CD4-positive, alpha-beta T cell treated with Interleukin-4 for 4 hours (primary cell): ENCODE data around the gene PEAK1.

Experiments used
- DNase-seq: peaks from one replicate; pipeline ENCODE4 v3.0.0-alpha.2; 2020

Gene PEAK1

DNA sequence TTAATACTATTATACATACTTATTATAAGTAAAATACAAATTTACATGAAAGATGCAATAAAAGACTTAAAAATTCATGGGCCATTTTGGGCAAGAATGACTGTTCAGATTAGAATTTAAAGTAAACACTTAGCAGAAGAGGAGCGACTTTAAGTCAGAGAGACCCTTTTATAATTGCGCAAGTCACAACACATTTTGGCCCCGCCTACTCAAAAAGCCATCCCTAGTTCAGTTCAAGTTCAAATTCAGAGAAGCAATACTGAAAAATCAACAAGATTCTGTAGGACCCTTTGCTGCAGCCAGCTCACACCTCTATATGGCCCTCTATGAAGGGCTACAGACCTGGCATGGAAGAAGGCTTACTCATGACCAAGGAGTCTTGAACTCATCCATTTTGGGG lies 64.6 kb downstream of the PEAK1 start:
- no peak for DNase-seq

GRCh38 chr15:77354063-77354462 lies 65.8 kb downstream of the PEAK1 start:
- DNase-seq = no peak

DNA sequence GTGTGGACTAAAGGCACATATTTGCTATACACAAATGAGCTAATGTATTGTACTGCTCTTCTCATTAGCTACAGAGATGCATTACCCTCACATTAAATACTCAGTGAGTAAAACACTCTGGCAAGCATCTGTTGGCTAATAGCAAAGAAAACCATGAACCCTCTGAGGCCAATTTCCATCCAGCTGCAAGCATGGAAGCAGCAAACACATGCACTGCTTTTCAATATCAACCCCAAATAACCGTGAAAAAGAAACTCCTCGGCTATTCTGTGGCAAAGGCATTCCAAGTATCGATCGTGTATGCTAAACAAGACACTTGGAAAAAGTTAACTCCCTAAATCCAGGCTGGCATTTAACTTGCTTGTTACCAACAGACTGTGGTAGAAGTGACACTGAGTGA lies 67.0 kb downstream of the PEAK1 start:
- DNase-seq = no peak

- no peak for DNase-seq
Measured at GRCh38 chr15:77350792-77351191, 69.1 kb downstream of the PEAK1 start.

DNA sequence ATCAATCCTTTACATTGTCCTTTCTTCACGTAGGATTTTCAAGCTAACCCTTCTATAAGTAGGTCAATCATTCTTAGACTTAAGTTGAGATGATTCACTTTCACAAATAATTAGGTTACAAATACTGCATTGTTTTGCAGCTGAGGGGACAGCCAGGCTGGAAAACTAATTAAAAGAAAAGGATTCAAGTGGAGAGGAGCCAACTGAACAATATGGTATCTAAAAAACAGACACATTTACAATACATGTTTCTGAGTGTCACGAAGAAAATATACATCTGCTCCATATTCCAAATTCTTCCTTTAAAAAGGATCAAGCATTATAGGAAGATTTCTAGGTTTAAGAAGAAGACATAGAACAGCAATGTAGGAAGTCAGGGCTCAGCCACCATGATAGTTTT lies 70.2 kb downstream of the PEAK1 start:
- no peak for DNase-seq

DNA sequence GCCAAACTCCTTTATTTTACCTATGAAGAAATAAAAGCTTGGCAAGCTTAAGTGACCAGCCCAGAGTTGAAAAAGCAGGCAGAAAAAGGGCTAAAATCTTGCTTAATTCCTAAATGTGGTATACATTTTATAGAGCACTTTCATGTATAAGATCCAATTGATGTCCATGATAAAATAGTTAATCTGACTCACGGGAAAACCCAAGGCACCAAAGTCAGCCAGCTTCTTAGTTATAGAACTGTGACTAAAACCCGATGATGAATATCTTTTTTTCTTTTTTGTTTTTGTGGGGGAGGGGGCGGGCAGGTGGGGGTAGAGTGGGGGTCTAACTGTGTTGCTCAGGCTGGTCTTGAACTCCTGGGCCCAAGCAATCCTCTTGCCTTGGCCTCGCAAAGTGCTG lies 71.4 kb downstream of the PEAK1 start:
- DNase-seq = no peak

DNA sequence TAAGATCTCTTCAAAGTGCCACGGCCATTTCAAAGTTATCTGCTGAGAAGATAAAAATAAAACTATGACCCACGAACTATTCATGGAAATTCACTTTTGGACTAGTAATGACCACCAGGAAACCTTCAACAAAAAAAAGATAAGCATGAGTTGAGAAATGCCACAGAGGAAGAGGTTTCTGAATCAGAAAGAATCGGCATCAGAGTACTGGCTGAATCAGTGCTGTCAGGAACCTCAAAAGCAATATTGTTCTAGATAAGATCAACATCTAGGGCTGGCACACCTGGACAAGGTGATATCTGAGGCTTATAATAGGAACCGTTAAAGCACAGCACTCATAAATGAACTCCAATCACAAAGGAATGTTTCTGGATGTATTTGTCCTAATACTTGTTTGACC lies 72.7 kb downstream of the PEAK1 start:
- no peak for DNase-seq

DNA sequence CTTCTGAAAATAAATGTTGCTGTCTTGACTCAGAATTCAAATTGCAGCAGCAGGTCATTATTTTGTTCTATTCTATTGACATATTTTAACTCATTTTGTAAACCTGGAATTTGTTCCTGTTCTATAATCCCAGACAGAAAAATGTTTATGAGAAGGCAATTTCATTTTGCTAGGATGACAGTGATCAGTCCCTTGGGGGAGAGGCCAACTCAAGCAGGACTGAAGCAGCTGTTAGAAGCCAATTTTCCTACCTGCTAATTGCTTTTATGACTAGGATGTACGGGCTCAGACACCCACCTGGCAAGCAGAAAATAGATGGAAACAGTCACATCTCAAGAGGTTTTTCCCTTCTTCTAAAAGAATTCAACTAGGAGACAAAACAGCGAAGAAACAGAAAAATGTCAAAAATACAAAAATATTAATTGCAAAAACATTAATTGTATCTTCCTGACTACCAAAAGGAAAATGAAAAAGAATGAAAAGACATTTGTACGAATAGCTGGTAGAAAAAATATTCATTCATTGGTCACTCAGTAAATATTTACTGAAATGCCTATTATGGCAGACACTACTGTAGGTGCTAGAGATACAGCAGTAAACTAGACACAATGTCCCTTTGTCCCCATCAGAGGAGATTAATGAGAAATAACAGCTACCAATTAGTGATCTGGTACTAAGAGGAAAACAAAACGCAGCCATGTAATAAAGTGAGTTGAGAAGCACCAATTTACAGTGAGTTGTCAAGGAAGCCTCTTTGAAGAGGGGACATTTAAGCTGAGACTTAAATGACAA lies 73.5 kb downstream of the PEAK1 start:
- no peak for DNase-seq

DNA sequence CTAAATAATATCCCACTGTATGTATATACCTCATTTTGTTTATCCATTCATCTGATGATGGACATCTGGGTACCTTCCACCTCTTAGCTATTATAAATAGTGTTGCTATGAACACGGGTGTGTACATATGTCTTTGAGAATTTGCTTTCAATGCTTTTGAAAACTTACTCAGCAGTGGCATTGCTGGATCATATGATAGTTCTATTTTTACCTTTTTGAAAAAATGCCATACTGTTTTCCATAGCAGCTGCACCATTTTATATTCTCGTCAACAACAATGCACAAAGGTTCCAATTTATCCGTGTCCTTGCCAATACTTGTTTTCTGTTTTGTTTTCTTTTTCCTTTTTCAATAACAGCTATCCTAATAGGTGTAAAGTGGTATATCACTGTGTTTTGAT lies 77.1 kb downstream of the PEAK1 start:
- DNase-seq = no peak

DNA sequence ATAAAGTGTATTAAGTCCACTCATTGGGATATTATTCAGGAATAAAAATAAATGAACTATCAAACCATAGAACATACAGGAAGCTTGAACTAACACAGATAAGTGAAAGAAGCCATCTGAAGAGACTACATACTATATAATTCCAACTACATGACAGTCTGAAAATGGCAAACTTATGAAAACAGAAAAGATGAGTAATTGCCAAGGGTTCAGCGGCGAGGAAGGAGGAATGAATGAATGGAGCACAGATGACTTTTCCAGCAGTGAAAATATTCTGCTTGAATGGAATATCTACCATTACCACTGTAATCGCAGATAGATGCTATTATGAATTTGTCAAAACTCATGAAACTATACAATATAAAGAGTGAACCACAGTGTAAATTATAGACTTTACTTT lies 79.7 kb downstream of the PEAK1 start:
- no peak for DNase-seq

- no peak for DNase-seq
Measured at GRCh38 chr15:77336006-77336405, 83.9 kb downstream of the PEAK1 start.

DNA sequence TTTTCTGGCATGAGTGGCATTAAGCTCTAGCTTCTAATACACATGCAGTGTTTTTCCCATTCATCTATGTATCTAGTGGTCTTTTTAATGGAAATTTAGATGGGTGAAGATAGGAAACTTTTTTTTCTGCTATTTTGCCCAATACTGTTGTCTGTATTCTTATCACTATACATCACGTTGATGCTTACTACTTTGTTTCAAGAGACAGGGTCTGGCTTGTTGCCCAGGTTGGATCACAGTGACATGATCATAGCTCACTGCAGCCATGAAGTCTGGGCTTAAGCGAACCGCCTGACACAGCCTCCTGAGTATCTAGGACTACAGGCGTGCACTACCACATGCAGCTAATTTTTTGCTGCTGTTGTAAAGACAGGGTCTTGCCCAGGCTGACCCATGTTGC lies 84.6 kb downstream of the PEAK1 start:
- no peak for DNase-seq

DNA sequence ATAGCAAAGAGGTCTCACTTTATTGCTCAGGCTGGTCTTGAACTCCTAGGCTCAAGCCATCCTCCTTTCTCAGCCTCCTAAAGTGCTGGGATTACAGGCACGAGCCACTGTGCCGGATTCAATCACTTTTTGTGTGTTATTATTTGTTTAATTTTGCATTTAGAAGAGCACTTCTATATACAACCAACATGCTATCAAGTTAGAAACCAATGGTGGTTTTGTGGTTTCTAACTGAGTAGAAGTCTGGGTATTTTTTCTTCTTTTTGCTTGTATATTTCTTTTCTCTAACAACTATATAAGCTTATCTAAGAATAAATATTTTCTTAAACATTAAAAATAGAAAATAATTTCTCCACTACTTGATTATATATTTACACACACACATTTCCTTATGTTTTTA lies 86.7 kb downstream of the PEAK1 start:
- DNase-seq = no peak

DNA sequence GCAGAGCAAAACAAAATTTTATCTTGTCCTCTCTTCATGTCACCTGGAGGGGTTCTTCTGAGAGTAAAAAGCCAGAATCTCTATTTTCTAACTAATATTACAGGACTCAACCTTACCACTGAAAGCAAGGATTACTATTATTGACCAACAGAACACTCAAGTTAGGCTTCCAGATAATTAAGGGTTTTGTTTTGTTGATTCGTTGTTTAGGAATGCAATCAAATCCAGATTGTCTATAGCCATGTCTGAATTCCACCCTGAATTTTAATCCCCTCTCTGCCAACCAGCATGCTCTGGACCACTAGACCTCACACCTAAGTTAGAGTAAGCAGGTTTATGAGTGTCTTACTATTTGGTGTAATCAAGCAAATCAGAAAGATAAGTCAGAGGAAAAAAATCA lies 90.7 kb downstream of the PEAK1 start:
- no peak for DNase-seq

DNA sequence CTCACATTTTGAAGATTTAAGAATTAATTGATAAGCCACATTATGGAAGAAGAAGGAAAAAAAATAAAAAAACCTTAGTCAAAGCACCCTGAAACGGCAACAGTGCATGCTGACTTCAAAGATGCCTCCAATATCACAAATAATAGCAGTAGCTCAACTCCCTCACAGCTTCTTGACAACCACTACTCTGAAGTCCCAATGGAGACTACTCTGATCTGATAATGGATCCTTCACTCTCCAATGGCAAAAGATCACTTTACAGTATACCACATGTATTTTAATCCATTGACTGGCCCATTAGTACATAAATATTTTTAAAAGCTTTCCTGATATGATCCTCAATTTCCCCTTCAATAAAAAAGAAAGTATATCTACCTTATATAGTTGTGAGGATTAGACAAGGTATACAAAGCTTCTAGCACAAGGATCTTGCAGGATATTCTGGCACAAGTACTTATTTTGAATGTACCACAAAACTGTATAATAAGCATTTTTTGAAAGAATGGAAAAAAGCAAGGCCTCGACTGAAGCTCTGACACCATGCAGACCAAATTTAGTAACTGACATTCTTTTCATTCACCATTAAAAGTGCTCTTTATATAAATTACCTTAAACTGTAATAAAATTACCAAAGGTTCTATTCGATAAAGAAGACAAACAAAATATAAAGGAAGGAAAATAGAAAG lies 91.9 kb downstream of the PEAK1 start:
- no peak for DNase-seq

GRCh38 chr15:77327168-77327567 lies 92.7 kb downstream of the PEAK1 start:
- no peak for DNase-seq

DNA sequence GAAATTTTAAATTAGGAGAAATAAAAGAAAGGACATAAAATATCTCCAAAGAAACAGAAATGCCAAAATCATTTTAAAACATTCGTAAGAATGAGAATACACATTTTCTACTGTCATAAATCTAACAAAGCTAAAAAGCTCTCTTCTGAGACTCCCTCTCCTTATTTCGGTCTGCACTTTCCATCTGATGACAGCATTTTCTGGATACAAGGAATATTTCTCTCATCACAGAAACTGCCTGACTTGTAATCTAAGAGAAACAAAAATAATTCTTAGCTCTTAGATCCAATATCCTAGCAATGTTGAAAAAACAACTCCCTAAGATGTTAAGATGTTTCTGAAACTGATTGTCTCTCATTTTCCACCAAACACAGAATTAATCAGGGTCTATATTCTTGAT lies 93.5 kb downstream of the PEAK1 start:
- DNase-seq = no peak

DNA sequence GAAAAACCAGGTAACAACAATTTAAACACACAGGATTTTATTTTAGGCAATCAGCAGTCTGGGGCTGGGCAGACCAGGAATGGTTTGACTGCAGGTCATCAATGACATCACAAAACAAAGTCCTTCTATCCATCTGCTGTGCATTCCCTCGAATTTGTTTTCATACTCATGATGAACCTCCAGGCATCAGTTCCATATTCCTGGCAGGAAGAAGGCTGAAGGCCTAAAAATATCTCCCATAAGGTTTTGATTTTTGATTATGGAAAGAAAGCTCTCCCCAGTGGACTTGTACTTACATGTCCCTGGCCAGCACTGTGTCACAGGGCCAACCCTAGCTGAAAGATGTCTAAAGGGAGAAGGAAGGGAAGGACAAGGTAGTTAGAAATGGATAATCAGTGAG lies 107.4 kb downstream of the PEAK1 start:
- no peak for DNase-seq

GRCh38 chr15:77311618-77312398 lies 108.1 kb downstream of the PEAK1 start:
- DNase-seq = no peak

DNA sequence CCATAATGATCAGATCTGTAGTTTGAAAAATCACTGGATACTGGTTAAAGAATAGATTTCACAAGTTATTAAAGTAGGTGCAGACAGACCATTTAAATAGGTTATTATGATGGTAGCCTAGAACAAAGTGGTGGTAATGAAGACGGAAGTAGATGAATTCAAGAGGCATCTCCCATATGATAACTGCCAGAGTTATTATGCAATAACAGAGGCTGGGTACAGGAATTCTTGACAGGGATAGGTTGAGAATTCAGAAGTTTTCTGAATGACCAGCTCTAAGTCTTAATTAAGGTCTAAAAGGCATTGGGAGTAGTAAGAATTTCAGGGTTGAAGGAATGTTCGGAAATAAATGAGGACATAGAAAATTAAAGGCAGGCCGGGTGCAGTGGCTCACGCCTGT lies 108.9 kb downstream of the PEAK1 start:
- no peak for DNase-seq

GRCh38 chr15:77309392-77309791 lies 110.5 kb downstream of the PEAK1 start:
- DNase-seq = no peak

GRCh38 chr15:77305953-77306352 lies 114.0 kb downstream of the PEAK1 start:
- no peak for DNase-seq

GRCh38 chr15:77296773-77297337 lies 123.0 kb downstream of the PEAK1 start:
- no peak for DNase-seq

DNA sequence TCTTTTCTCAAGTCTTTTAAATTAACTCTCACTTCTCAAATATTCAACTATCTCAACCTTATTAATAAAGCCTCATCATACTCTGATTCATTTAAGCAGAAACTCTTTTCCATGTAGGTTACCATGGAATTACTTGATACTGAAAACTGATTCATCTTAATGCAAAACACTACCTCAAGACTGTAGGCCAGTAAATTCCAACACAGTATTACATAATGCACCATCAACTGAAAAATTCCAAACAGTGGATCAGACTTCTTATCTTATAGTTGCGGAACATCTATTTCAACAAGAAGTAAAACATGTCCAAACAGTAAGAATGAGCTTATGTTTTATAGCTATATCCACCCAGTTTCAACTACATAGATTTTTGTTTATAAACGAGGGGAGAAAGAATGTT lies 124.5 kb downstream of the PEAK1 start:
- no peak for DNase-seq
